AG08396 (cell line): ENCODE data around the gene HLA-DOA.

Source experiments
- DNase-seq: peaks from one replicate; pipeline ENCODE4 v3.0.0; 2012; ENCODE audit warnings: low spot score, mixed read lengths

HLA-DOA gene

DNA sequence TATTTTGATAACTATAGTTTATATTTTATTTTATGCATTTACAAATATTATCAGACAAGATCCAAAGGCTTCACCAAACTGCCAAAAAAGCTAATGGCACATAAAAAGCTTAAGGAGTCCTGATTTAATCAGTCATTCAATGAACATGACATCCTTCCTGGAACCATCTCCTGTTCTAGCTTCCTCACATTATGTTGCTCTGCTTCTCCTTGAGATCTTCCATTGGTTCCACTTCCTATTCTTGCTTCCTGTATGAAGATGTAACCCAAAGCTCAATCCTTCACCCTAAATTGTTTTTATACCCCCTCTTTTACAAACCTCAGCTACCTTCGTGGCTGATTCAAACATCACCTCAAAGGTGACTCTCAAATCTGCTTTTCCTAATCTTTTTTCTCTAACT is 45.5 kb downstream of the HLA-DOA start:
- DNase-seq: no peak

DNA sequence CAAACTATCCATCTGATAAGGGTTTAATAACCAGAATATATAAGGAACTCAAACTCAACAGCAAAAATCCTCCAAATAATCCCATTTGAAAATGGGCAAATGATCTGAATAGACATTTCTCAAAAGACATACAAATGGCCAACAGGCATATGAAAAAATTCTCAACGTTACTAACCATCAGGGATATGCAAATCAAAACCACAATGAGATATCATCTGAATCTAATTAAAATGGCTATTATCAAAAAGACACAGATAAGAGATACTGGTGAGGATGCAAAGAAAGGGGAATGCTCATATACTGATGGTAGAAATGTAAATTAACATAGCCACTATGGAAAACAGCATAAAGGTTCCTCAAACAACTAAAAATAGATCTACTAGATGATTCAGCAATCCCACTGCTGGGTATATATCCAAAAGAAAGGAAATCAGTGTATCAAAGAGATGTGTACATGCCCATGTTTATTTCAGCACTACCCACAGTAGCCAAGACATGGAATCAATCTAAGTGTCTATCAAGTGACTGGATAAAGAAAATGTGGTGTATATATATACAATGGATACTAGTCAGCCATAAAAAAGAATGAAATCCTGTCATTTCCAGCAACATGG is 47.1 kb downstream of the HLA-DOA start:
- no peak for DNase-seq

DNA sequence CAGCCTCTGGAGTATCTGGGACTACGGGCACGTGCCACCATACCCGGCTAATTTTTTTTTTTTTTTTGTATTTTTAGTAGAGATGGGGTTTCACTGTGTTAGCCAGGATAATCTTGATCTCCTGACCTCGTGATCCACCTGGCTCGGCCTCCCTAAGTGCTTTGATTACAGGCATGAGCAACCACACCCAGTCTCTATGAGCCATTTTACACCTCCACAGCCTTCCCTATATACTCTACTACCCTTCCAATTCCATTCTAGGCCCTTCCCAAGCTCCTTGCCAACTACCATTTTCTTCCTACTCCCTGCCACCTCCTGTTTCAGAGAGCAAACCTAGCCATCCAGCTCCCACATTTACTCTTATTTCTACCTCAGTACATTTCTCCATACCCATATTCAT is 48.8 kb downstream of the HLA-DOA start:
- no peak for DNase-seq

DNA sequence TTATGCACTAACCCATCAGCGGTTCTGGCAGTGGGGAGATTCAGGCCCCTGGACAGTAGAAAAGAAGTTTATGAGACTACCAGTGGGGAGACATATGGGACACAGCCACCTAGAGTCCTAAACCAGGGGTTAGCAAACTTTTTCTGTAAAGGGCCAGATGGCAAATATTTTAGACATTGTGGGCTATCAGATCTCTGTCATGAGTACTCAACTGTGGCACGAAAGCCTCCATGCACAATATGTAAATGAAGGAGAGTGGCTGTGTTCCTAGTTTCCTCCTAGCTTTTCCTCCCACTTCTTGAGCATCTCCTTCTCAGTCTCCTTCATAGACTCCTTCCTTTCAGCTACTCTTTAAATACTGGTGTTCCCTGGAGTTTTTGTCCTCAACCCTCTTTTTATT is 53.2 kb downstream of the HLA-DOA start:
- DNase-seq: no peak

DNA sequence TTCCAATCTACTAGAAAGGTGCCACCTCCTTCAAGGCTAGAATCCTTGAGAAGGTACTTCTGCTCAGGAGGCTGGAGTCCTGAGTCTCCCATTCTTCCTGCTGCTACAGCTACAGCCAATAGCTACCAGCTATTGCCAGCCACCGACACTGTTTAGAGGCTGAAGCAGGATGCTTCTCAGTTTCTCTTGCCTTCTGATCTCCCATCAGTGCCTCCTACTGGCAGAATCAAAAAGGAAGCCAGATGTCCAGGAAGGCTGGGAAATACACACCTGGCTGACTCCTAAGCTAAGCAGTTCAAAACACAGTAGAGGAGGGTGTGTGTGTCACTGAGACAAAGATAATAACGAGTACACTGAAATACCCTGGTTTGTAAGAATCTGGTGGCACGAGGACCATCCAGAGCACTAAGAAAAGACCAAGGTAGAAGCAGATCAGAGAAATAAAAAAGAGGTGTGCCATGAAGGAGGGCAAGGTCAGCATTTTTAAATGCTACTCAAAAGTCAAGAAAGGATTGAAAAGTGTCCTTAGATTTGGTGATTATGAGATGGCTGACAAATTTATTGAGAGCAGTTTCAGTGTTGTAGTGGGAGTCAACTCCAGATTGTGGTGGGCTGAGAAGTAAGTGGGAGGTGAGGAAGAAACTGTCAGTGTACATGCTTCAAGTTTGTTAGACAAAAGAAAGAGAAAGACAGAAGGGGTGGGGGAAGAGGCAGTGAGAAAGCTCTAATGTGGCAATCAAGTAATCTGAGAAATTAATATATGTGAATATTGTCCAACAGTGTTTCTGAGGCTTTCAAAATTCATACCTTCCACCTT is 54.2 kb downstream of the HLA-DOA start:
- DNase-seq: no peak

DNA sequence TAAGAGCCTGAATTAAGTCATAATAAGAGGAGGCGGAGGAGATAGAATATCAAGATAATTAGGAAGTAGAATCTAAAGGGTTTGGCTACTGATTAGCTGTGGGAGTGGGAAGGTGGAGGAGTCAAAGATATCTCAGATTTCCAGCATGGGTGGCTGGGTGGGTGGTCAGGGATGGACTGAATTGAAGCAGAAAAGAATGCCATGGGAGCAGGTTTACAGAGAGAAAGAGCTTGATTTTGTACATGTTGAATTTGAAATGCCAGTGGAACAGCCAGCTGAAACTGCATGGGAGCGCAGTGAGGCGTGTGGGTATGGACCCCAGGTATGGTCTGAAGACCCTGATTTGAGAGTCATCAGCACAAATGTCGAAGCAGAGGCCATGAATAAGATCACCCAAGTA is 55.1 kb downstream of the HLA-DOA start:
- DNase-seq: no peak
